SU-DHL-6 (cell line): Measurements from ENCODE around the gene STX12.

Experiments
- H2AFZ ChIP-seq: fragments of 200-600 bp; sonication (generic); 2 replicates; pipeline ENCODE4 v1.6.1; 2014; ENCODE audit warnings: low read depth, mild to moderate bottlenecking, moderate library complexity, mixed read lengths, antibody characterized with exemption, low read length; ENCODE audit not compliant: severe bottlenecking
- H3F3A ChIP-seq: fragments of 200-600 bp; shearing (Covaris generic); 2 replicates; pipeline ENCODE4 v1.6.0; 2016; ENCODE audit warnings: antibody characterized with exemption, mild to moderate bottlenecking; ENCODE audit not compliant: insufficient read depth
- H3K27ac ChIP-seq: fragments of 200-600 bp; sonication (generic); 2 replicates; pipeline ENCODE4 v1.5.1; 2016; ENCODE audit warnings: low read depth, mild to moderate bottlenecking, low read length, moderate library complexity, mixed read lengths
- H3K27me3 ChIP-seq: fragments of 200-600 bp; sonication (generic), shearing (Covaris generic); 2 replicates; pipeline ENCODE4 v1.6.0; 2014; ENCODE audit warnings: mild to moderate bottlenecking, low read length
- H3K36me3 ChIP-seq: fragments of 200-600 bp; sonication (generic); 2 replicates; pipeline ENCODE4 v1.6.1; 2014; ENCODE audit warnings: mild to moderate bottlenecking, low read length, mixed read lengths
- H3K4me2 ChIP-seq: fragments of 300-600, 200-600 bp; shearing (Covaris generic), sonication (generic); 2 replicates; pipeline ENCODE4 v1.6.0; 2014; ENCODE audit warnings: low read length, low read depth, mild to moderate bottlenecking; ENCODE audit not compliant: poor library complexity, severe bottlenecking
- H3K4me3 ChIP-seq: fragments of 200-600 bp; sonication (generic); 2 replicates; pipeline ENCODE4 v1.5.1; 2014; ENCODE audit warnings: antibody characterized with exemption, low read length, mild to moderate bottlenecking, mixed read lengths; ENCODE audit not compliant: insufficient read depth, poor library complexity, severe bottlenecking
- H3K79me2 ChIP-seq: fragments of 200-600 bp; sonication (generic); 2 replicates; pipeline ENCODE4 v1.6.1; 2014; ENCODE audit warnings: mild to moderate bottlenecking, low read length, moderate library complexity; ENCODE audit not compliant: insufficient read depth
- H3K9ac ChIP-seq: fragments of 200-600 bp; sonication (generic); 2 replicates; pipeline ENCODE4 v1.7.0; 2014; ENCODE audit warnings: mild to moderate bottlenecking, low read length
- H3K9me2 ChIP-seq: fragments of 200-600 bp; sonication (generic); replicated peaks from 2 replicates; pipeline ENCODE4 v1.6.1; 2014; ENCODE audit warnings: low read length; ENCODE audit not compliant: insufficient read depth
- H3K9me3 ChIP-seq: fragments of 200-600 bp; sonication (generic); 2 replicates; pipeline ENCODE4 v1.6.1; 2014; ENCODE audit warnings: low read length, mixed read lengths; ENCODE audit not compliant: insufficient read depth
- H4K20me1 ChIP-seq: fragments of 200-600 bp; sonication (generic); 2 replicates; pipeline ENCODE4 v1.6.1; 2014; ENCODE audit warnings: low read depth, mild to moderate bottlenecking, antibody characterized with exemption, low read length, moderate library complexity, mixed read lengths
- CTCF ChIP-seq: fragments of 200-600 bp; sonication (generic); IDR thresholded peaks from one replicate; pipeline ENCODE4 v1.5.1; 2017; ENCODE audit warnings: antibody characterized with exemption, mild to moderate bottlenecking, low read length, moderate library complexity; ENCODE audit not compliant: insufficient read depth, poor library complexity, severe bottlenecking
- EZH2phosphoT487 ChIP-seq: fragments of 200-600 bp; sonication (generic), shearing (Covaris generic); conservative IDR thresholded peaks from 2 replicates; pipeline ENCODE4 v1.6.1; 2018; ENCODE audit warnings: mild to moderate bottlenecking, antibody characterized with exemption, low read length, moderate library complexity, mixed read lengths

STX12 gene

GRCh38 chr1:27835501-27835900, 62.5 kb downstream of the STX12 start:
- no peak overlapping the region for H3K9ac ChIP-seq
- H3K4me3 ChIP-seq = no peak overlapping the region
- H4K20me1 ChIP-seq = peaks cover 3% of the 10 kb centered on the region; the same call in 1 of the 2 replicates
- no peaks in the 10 kb centered on the region for H3K9me3 ChIP-seq
- no peaks in the 10 kb centered on the region for H3F3A ChIP-seq
- no peak overlapping the region for H3K4me2 ChIP-seq
- H3K36me3 ChIP-seq = peaks cover 22% of the 10 kb centered on the region
- no peak overlapping the region for H3K27ac ChIP-seq
- no peak overlapping the region for H2AFZ ChIP-seq
- H3K9me2 ChIP-seq = no peaks in the 10 kb centered on the region
- peaks cover 64% of the 10 kb centered on the region for H3K79me2 ChIP-seq
- TF ChIP-seq EZH2phosphoT487 = no peak
- TF ChIP-seq CTCF = no peak
- no peaks in the 10 kb centered on the region for H3K27me3 ChIP-seq

GRCh38 chr1:27849951-27850350, 76.9 kb downstream of the STX12 start:
- Histone ChIP-seq H3K4me3 (no peak overlapping the region), H3K9me2 (no peaks in the 10 kb centered on the region), H3F3A (peaks cover 6% of the 10 kb centered on the region), H3K27ac (no peak overlapping the region), H4K20me1 (no peaks in the 10 kb centered on the region), H3K9me3 (no peaks in the 10 kb centered on the region), H3K4me2 (no peak overlapping the region), H3K79me2 (no peaks in the 10 kb centered on the region), H3K36me3 (peaks cover 18% of the 10 kb centered on the region), H3K27me3 (no peaks in the 10 kb centered on the region), H2AFZ (no peak overlapping the region), H3K9ac (no peak overlapping the region)
- TF ChIP-seq CTCF (no peak), EZH2phosphoT487 (no peak)

GRCh38 chr1:27855085-27855484, 82.1 kb downstream of the STX12 start:
- Histone ChIP-seq H3F3A (peaks cover 6% of the 10 kb centered on the region; the same call in 1 of the 2 replicates), H2AFZ (no peak overlapping the region), H3K27me3 (no peaks in the 10 kb centered on the region), H3K27ac (no peak overlapping the region), H4K20me1 (no peaks in the 10 kb centered on the region), H3K4me2 (no peak overlapping the region), H3K36me3 (peaks cover 13% of the 10 kb centered on the region), H3K9ac (no peak overlapping the region), H3K9me2 (no peaks in the 10 kb centered on the region), H3K79me2 (no peaks in the 10 kb centered on the region), H3K9me3 (no peaks in the 10 kb centered on the region), H3K4me3 (no peak overlapping the region)
- TF ChIP-seq EZH2phosphoT487 = no peak
- TF ChIP-seq CTCF = no peak
